Measurements from ENCODE around the gene FSTL4.
"Not testable (repeated sequence)": the region's sequence is repeated elsewhere in the genome, so short reads cannot be mapped to it uniquely, and the experiment has no call there.

Gene FSTL4

GRCh38 chr5:133453084-133453780 is 159.1 kb downstream of the FSTL4 start:
- ChIA-PET CTCF (no interaction called here), POLR2A (no interaction called here)
- H3K27ac ChIP-seq (ENCODE audit: insufficient read depth in 1 of 2, low read depth in 1 of 2, low read length in 2 of 2, poor library complexity in 1 of 2, severe bottlenecking in 2 of 2): no peak overlapping the region
- no peaks in the 10 kb centered on the region for H3K4me1 ChIP-seq (ENCODE audit: control extremely low read depth in 1 of 4, control insufficient read depth in 4 of 4, insufficient read depth in 4 of 4, low read length in 3 of 4)
- no peaks in the 10 kb centered on the region for H3K36me3 ChIP-seq (ENCODE audit: control insufficient read depth in 4 of 4, insufficient read depth in 4 of 4, low read length in 3 of 4)
- peaks cover 0 to 7% (median 0%) of the 10 kb centered on the region in 5 experiments for H3K27me3 ChIP-seq (replicated peaks in 2 of 5; ENCODE audit: control insufficient read depth in 4 of 5, insufficient read depth in 5 of 5, low read length in 4 of 5)
- WGBS (ENCODE audit: insufficient coverage): 93% methylated on average over 4 of the region's 4 CpGs
- no peaks in the 10 kb centered on the region for H3K9me3 ChIP-seq (ENCODE audit: control extremely low read depth in 1 of 5, control insufficient read depth in 4 of 5, insufficient read depth in 2 of 5, low read depth in 1 of 5, low read length in 4 of 5)
- no peak overlapping the region for H3K4me3 ChIP-seq (ENCODE audit: control insufficient read depth in 1 of 7, extremely low read depth in 1 of 7, insufficient read depth in 4 of 7, low read depth in 2 of 7, low read length in 6 of 7)
- no peak for DNase-seq

GRCh38 chr5:133451926-133452325 is 160.4 kb downstream of the FSTL4 start:
- no peaks in the 10 kb centered on the region for H3K4me1 ChIP-seq (ENCODE audit: control extremely low read depth in 1 of 4, control insufficient read depth in 4 of 4, insufficient read depth in 4 of 4, low read length in 3 of 4)
- ChIA-PET POLR2A (no interaction called here), CTCF (no interaction called here)
- no peak for DNase-seq
- H3K9me3 ChIP-seq (ENCODE audit: control extremely low read depth in 1 of 5, control insufficient read depth in 4 of 5, insufficient read depth in 2 of 5, low read depth in 1 of 5, low read length in 4 of 5): no peaks in the 10 kb centered on the region
- H3K4me3 ChIP-seq (ENCODE audit: control insufficient read depth in 1 of 7, extremely low read depth in 1 of 7, insufficient read depth in 4 of 7, low read depth in 2 of 7, low read length in 6 of 7): no peak overlapping the region
- H3K27me3 ChIP-seq (replicated peaks in 2 of 5; ENCODE audit: control insufficient read depth in 4 of 5, insufficient read depth in 5 of 5, low read length in 4 of 5): peaks cover 0 to 7% (median 0%) of the 10 kb centered on the region in 5 experiments
- no peak overlapping the region for H3K27ac ChIP-seq (ENCODE audit: insufficient read depth in 1 of 2, low read depth in 1 of 2, low read length in 2 of 2, poor library complexity in 1 of 2, severe bottlenecking in 2 of 2)
- no peaks in the 10 kb centered on the region for H3K36me3 ChIP-seq (ENCODE audit: control insufficient read depth in 4 of 4, insufficient read depth in 4 of 4, low read length in 3 of 4)
- 100% methylated on average over 1 of the region's 1 CpG for WGBS (ENCODE audit: insufficient coverage)

- Histone ChIP-seq H3K9me3 (ENCODE audit: control extremely low read depth in 1 of 5, control insufficient read depth in 4 of 5, insufficient read depth in 2 of 5, low read depth in 1 of 5, low read length in 4 of 5) (no peaks in the 10 kb centered on the region), H3K27ac (ENCODE audit: insufficient read depth in 1 of 2, low read depth in 1 of 2, low read length in 2 of 2, poor library complexity in 1 of 2, severe bottlenecking in 2 of 2) (no peak overlapping the region), H3K27me3 (replicated peaks in 2 of 5; ENCODE audit: control insufficient read depth in 4 of 5, insufficient read depth in 5 of 5, low read length in 4 of 5) (peaks cover 0 to 4% (median 0%) of the 10 kb centered on the region in 5 experiments), H3K4me1 (ENCODE audit: control extremely low read depth in 1 of 4, control insufficient read depth in 4 of 4, insufficient read depth in 4 of 4, low read length in 3 of 4) (no peaks in the 10 kb centered on the region), H3K36me3 (ENCODE audit: control insufficient read depth in 4 of 4, insufficient read depth in 4 of 4, low read length in 3 of 4) (no peaks in the 10 kb centered on the region), H3K4me3 (ENCODE audit: control insufficient read depth in 1 of 7, extremely low read depth in 1 of 7, insufficient read depth in 4 of 7, low read depth in 2 of 7, low read length in 6 of 7) (no peak overlapping the region)
- 96% methylated on average over 8 of the region's 8 CpGs for WGBS (ENCODE audit: insufficient coverage)
- DNase-seq: no peak
- CTCF ChIA-PET: interaction anchor here (1.1 kb wide), 1 partner anchor 25 kb away, joined by 3 read pairs; no protein-coding TSS in a partner anchor
- POLR2A ChIA-PET: no interaction called here
These were observed 162.1 kb downstream of the FSTL4 start for GRCh38 chr5:133450286-133450685.

- DNase-seq: no peak
These were observed 163.2 kb downstream of the FSTL4 start for GRCh38 chr5:133449181-133449580.

GRCh38 chr5:133446440-133446839 is 165.9 kb downstream of the FSTL4 start:
- ChIA-PET CTCF (no interaction called here), POLR2A (no interaction called here)
- H3K4me3 ChIP-seq (ENCODE audit: control insufficient read depth in 1 of 7, extremely low read depth in 1 of 7, insufficient read depth in 4 of 7, low read depth in 2 of 7, low read length in 6 of 7): no peak overlapping the region
- no peaks in the 10 kb centered on the region for H3K36me3 ChIP-seq (ENCODE audit: control insufficient read depth in 4 of 4, insufficient read depth in 4 of 4, low read length in 3 of 4)
- DNase-seq: no peak
- H3K4me1 ChIP-seq (ENCODE audit: control extremely low read depth in 1 of 4, control insufficient read depth in 4 of 4, insufficient read depth in 4 of 4, low read length in 3 of 4): no peaks in the 10 kb centered on the region
- WGBS (ENCODE audit: insufficient coverage): 89% methylated on average over 8 of the region's 9 CpGs
- H3K27ac ChIP-seq (ENCODE audit: insufficient read depth in 1 of 2, low read depth in 1 of 2, low read length in 2 of 2, poor library complexity in 1 of 2, severe bottlenecking in 2 of 2): no peak overlapping the region
- H3K9me3 ChIP-seq (ENCODE audit: control extremely low read depth in 1 of 5, control insufficient read depth in 4 of 5, insufficient read depth in 2 of 5, low read depth in 1 of 5, low read length in 4 of 5): no peaks in the 10 kb centered on the region
- H3K27me3 ChIP-seq (replicated peaks in 2 of 5; ENCODE audit: control insufficient read depth in 4 of 5, insufficient read depth in 5 of 5, low read length in 4 of 5): peaks cover 0 to 6% (median 0%) of the 10 kb centered on the region in 5 experiments

More at GRCh38 chr5:133449181-133449580, 163.2 kb downstream of the FSTL4 start:
- Histone ChIP-seq H3K4me1 (ENCODE audit: control extremely low read depth in 1 of 4, control insufficient read depth in 4 of 4, insufficient read depth in 4 of 4, low read length in 3 of 4) (no peaks in the 10 kb centered on the region), H3K27ac (ENCODE audit: insufficient read depth in 1 of 2, low read depth in 1 of 2, low read length in 2 of 2, poor library complexity in 1 of 2, severe bottlenecking in 2 of 2) (no peak overlapping the region), H3K9me3 (ENCODE audit: control extremely low read depth in 1 of 5, control insufficient read depth in 4 of 5, insufficient read depth in 2 of 5, low read depth in 1 of 5, low read length in 4 of 5) (no peaks in the 10 kb centered on the region), H3K36me3 (ENCODE audit: control insufficient read depth in 4 of 4, insufficient read depth in 4 of 4, low read length in 3 of 4) (no peaks in the 10 kb centered on the region), H3K27me3 (replicated peaks in 2 of 5; ENCODE audit: control insufficient read depth in 4 of 5, insufficient read depth in 5 of 5, low read length in 4 of 5) (peaks cover 0 to 4% (median 0%) of the 10 kb centered on the region in 5 experiments), H3K4me3 (ENCODE audit: control insufficient read depth in 1 of 7, extremely low read depth in 1 of 7, insufficient read depth in 4 of 7, low read depth in 2 of 7, low read length in 6 of 7) (peak overlapping the region in 1 of 7 experiments; percentile 9)
- ChIA-PET CTCF (no interaction called here), POLR2A (no interaction called here)
- 95% methylated on average over 10 of the region's 10 CpGs for WGBS (ENCODE audit: insufficient coverage)

- WGBS (ENCODE audit: insufficient coverage): 57% methylated on average over 1 of the region's 1 CpG
- CTCF ChIA-PET: interaction anchor here (1.5 kb wide), 1 partner anchor 20 kb away, joined by 3 read pairs; no protein-coding TSS in a partner anchor
- H3K4me1 ChIP-seq (ENCODE audit: control extremely low read depth in 1 of 4, control insufficient read depth in 4 of 4, insufficient read depth in 4 of 4, low read length in 3 of 4): no peaks in the 10 kb centered on the region
These were observed 166.6 kb downstream of the FSTL4 start for GRCh38 chr5:133445744-133446143.

GRCh38 chr5:133445204-133445603 is 167.1 kb downstream of the FSTL4 start:
- H3K27me3 ChIP-seq (replicated peaks in 2 of 5; ENCODE audit: control insufficient read depth in 4 of 5, insufficient read depth in 5 of 5, low read length in 4 of 5); H3K27ac ChIP-seq (ENCODE audit: insufficient read depth in 1 of 2, low read depth in 1 of 2, low read length in 2 of 2, poor library complexity in 1 of 2, severe bottlenecking in 2 of 2); H3K4me1 ChIP-seq (ENCODE audit: control extremely low read depth in 1 of 4, control insufficient read depth in 4 of 4, insufficient read depth in 4 of 4, low read length in 3 of 4); H3K4me3 ChIP-seq (ENCODE audit: control insufficient read depth in 1 of 7, extremely low read depth in 1 of 7, insufficient read depth in 4 of 7, low read depth in 2 of 7, low read length in 6 of 7); POLR2A ChIA-PET; H3K9me3 ChIP-seq (ENCODE audit: control extremely low read depth in 1 of 5, control insufficient read depth in 4 of 5, insufficient read depth in 2 of 5, low read depth in 1 of 5, low read length in 4 of 5); DNase-seq; H3K36me3 ChIP-seq (ENCODE audit: control insufficient read depth in 4 of 4, insufficient read depth in 4 of 4, low read length in 3 of 4): not testable (repeated sequence)
- WGBS (ENCODE audit: insufficient coverage): 90% methylated on average over 10 of the region's 10 CpGs
- CTCF ChIA-PET: interaction anchor here (1.5 kb wide), 1 partner anchor 19 kb away, joined by 3 read pairs; no protein-coding TSS in a partner anchor

More at GRCh38 chr5:133445744-133446143, 166.6 kb downstream of the FSTL4 start:
- Histone ChIP-seq H3K36me3 (ENCODE audit: control insufficient read depth in 4 of 4, insufficient read depth in 4 of 4, low read length in 3 of 4) (no peaks in the 10 kb centered on the region), H3K27me3 (replicated peaks in 2 of 5; ENCODE audit: control insufficient read depth in 4 of 5, insufficient read depth in 5 of 5, low read length in 4 of 5) (peaks cover 0 to 7% (median 0%) of the 10 kb centered on the region in 5 experiments), H3K4me3 (ENCODE audit: control insufficient read depth in 1 of 7, extremely low read depth in 1 of 7, insufficient read depth in 4 of 7, low read depth in 2 of 7, low read length in 6 of 7) (no peak overlapping the region), H3K9me3 (ENCODE audit: control extremely low read depth in 1 of 5, control insufficient read depth in 4 of 5, insufficient read depth in 2 of 5, low read depth in 1 of 5, low read length in 4 of 5) (no peaks in the 10 kb centered on the region), H3K27ac (ENCODE audit: insufficient read depth in 1 of 2, low read depth in 1 of 2, low read length in 2 of 2, poor library complexity in 1 of 2, severe bottlenecking in 2 of 2) (no peak overlapping the region)
- POLR2A ChIA-PET: no interaction called here
- no peak for DNase-seq

Measured in common myeloid progenitor, CD34-positive (primary cell).